ENCODE measurements around the gene SP3.

- no peak for TF ChIP-seq CTCF (IDR thresholded peaks at IDR 0.05)
- TF ChIP-seq POLR2A (IDR thresholded peaks at IDR 0.05), result peak; percentile 58
These were observed 21.6 kb upstream of the SP3 start for GRCh38 chr2:173986805-173987204.

Data from right lobe of liver (tissue), 4 donors.